SU-DHL-6 (cell line): ENCODE data around the gene EXOC7.

ENCODE experiments used
- H2AFZ ChIP-seq: fragments of 200-600 bp; sonication (generic); 2 replicates; pipeline ENCODE4 v1.6.1; 2014; ENCODE audit warnings: low read depth, mild to moderate bottlenecking, moderate library complexity, mixed read lengths, antibody characterized with exemption, low read length; ENCODE audit not compliant: severe bottlenecking
- H3F3A ChIP-seq: fragments of 200-600 bp; shearing (Covaris generic); 2 replicates; pipeline ENCODE4 v1.6.0; 2016; ENCODE audit warnings: antibody characterized with exemption, mild to moderate bottlenecking; ENCODE audit not compliant: insufficient read depth
- H3K27ac ChIP-seq: fragments of 200-600 bp; sonication (generic); 2 replicates; pipeline ENCODE4 v1.5.1; 2016; ENCODE audit warnings: low read depth, mild to moderate bottlenecking, low read length, moderate library complexity, mixed read lengths
- H3K27me3 ChIP-seq: fragments of 200-600 bp; sonication (generic), shearing (Covaris generic); 2 replicates; pipeline ENCODE4 v1.6.0; 2014; ENCODE audit warnings: mild to moderate bottlenecking, low read length
- H3K36me3 ChIP-seq: fragments of 200-600 bp; sonication (generic); 2 replicates; pipeline ENCODE4 v1.6.1; 2014; ENCODE audit warnings: mild to moderate bottlenecking, low read length, mixed read lengths
- H3K4me2 ChIP-seq: fragments of 300-600, 200-600 bp; shearing (Covaris generic), sonication (generic); 2 replicates; pipeline ENCODE4 v1.6.0; 2014; ENCODE audit warnings: low read length, low read depth, mild to moderate bottlenecking; ENCODE audit not compliant: poor library complexity, severe bottlenecking
- H3K4me3 ChIP-seq: fragments of 200-600 bp; sonication (generic); 2 replicates; pipeline ENCODE4 v1.5.1; 2014; ENCODE audit warnings: antibody characterized with exemption, low read length, mild to moderate bottlenecking, mixed read lengths; ENCODE audit not compliant: insufficient read depth, poor library complexity, severe bottlenecking
- H3K79me2 ChIP-seq: fragments of 200-600 bp; sonication (generic); 2 replicates; pipeline ENCODE4 v1.6.1; 2014; ENCODE audit warnings: mild to moderate bottlenecking, low read length, moderate library complexity; ENCODE audit not compliant: insufficient read depth
- H3K9ac ChIP-seq: fragments of 200-600 bp; sonication (generic); 2 replicates; pipeline ENCODE4 v1.7.0; 2014; ENCODE audit warnings: mild to moderate bottlenecking, low read length
- H3K9me2 ChIP-seq: fragments of 200-600 bp; sonication (generic); replicated peaks from 2 replicates; pipeline ENCODE4 v1.6.1; 2014; ENCODE audit warnings: low read length; ENCODE audit not compliant: insufficient read depth
- H3K9me3 ChIP-seq: fragments of 200-600 bp; sonication (generic); 2 replicates; pipeline ENCODE4 v1.6.1; 2014; ENCODE audit warnings: low read length, mixed read lengths; ENCODE audit not compliant: insufficient read depth
- H4K20me1 ChIP-seq: fragments of 200-600 bp; sonication (generic); 2 replicates; pipeline ENCODE4 v1.6.1; 2014; ENCODE audit warnings: low read depth, mild to moderate bottlenecking, antibody characterized with exemption, low read length, moderate library complexity, mixed read lengths
- EZH2phosphoT487 ChIP-seq: fragments of 200-600 bp; sonication (generic), shearing (Covaris generic); conservative IDR thresholded peaks from 2 replicates; pipeline ENCODE4 v1.6.1; 2018; ENCODE audit warnings: mild to moderate bottlenecking, antibody characterized with exemption, low read length, moderate library complexity, mixed read lengths
- TF ChIP-seq, protein P1 (sequence below): fragments of 200-600 bp; sonication (generic); IDR thresholded peaks from one replicate; pipeline ENCODE4 v1.5.1; 2017; ENCODE audit warnings: antibody characterized with exemption, mild to moderate bottlenecking, low read length, moderate library complexity; ENCODE audit not compliant: insufficient read depth, poor library complexity, severe bottlenecking

Gene EXOC7, protein sequence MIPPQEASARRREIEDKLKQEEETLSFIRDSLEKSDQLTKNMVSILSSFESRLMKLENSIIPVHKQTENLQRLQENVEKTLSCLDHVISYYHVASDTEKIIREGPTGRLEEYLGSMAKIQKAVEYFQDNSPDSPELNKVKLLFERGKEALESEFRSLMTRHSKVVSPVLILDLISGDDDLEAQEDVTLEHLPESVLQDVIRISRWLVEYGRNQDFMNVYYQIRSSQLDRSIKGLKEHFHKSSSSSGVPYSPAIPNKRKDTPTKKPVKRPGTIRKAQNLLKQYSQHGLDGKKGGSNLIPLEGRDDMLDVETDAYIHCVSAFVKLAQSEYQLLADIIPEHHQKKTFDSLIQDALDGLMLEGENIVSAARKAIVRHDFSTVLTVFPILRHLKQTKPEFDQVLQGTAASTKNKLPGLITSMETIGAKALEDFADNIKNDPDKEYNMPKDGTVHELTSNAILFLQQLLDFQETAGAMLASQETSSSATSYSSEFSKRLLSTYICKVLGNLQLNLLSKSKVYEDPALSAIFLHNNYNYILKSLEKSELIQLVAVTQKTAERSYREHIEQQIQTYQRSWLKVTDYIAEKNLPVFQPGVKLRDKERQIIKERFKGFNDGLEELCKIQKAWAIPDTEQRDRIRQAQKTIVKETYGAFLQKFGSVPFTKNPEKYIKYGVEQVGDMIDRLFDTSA

GRCh38 chr17:76103274-76104139, at the start of gene EXOC7:
EXOC7 (minus strand) TSS chr17:76103787; CDS start chr17:76103692, 95 bp downstream.
- Histone ChIP-seq H3F3A (peaks cover 10% of the 10 kb centered on the region), H3K79me2 (peaks cover 11% of the 10 kb centered on the region), H3K27me3 (no peaks in the 10 kb centered on the region), H2AFZ (peak within 1 kb of the TSS; percentile 60), H4K20me1 (no peaks in the 10 kb centered on the region), H3K9me3 (no peaks in the 10 kb centered on the region), H3K27ac (peak within 1 kb of the TSS; percentile 30; the same call in 1 of the 2 replicates), H3K9me2 (no peaks in the 10 kb centered on the region), H3K36me3 (0 out of 2 replicates have a peak, but pooled peaks cover 4% of the 10 kb centered on the region), H3K9ac (peak within 1 kb of the TSS; percentile 72), H3K4me3 (peak within 1 kb of the TSS; percentile 67), H3K4me2 (peak within 1 kb of the TSS; percentile 64)
- TF ChIP-seq, protein P1, sequence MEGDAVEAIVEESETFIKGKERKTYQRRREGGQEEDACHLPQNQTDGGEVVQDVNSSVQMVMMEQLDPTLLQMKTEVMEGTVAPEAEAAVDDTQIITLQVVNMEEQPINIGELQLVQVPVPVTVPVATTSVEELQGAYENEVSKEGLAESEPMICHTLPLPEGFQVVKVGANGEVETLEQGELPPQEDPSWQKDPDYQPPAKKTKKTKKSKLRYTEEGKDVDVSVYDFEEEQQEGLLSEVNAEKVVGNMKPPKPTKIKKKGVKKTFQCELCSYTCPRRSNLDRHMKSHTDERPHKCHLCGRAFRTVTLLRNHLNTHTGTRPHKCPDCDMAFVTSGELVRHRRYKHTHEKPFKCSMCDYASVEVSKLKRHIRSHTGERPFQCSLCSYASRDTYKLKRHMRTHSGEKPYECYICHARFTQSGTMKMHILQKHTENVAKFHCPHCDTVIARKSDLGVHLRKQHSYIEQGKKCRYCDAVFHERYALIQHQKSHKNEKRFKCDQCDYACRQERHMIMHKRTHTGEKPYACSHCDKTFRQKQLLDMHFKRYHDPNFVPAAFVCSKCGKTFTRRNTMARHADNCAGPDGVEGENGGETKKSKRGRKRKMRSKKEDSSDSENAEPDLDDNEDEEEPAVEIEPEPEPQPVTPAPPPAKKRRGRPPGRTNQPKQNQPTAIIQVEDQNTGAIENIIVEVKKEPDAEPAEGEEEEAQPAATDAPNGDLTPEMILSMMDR = no peak
- TF ChIP-seq EZH2phosphoT487 = no peak

DNA sequence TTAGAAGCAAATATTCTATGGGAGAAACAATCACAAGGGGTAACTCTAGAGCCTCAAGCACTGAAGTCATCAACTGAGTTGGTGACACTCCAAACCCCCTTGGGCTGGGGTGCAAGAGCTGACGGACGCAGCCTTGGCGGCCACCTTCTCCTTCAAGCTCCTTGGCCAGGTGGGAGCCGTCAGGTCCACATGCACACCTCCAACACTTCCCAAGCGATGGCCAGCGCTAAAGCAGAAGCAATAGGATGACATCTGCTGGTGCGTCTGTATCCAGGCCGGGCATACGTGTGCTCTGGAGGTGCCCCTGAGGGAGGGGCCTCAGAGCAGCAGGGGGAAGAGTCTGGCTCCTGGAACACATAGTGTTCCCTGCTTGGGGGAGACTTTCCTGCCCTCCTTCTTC, 49.6 kb upstream of the EXOC7 start:
- no peak overlapping the region for H3K4me2 ChIP-seq
- no peaks in the 10 kb centered on the region for H3K36me3 ChIP-seq
- no peak overlapping the region for H3K9ac ChIP-seq
- no peaks in the 10 kb centered on the region for H3F3A ChIP-seq
- no peaks in the 10 kb centered on the region for H3K27me3 ChIP-seq
- H3K79me2 ChIP-seq = no peaks in the 10 kb centered on the region
- H3K27ac ChIP-seq = no peak overlapping the region
- no peak overlapping the region for H2AFZ ChIP-seq
- H4K20me1 ChIP-seq = no peaks in the 10 kb centered on the region
- no peak overlapping the region for H3K4me3 ChIP-seq
- no peak for TF ChIP-seq EZH2phosphoT487
- TF ChIP-seq, protein P1 = no peak
- no peaks in the 10 kb centered on the region for H3K9me2 ChIP-seq
- no peaks in the 10 kb centered on the region for H3K9me3 ChIP-seq

GRCh38 chr17:76152591-76152990, 49.0 kb upstream of the EXOC7 start:
- Histone ChIP-seq H3K9me3 (no peaks in the 10 kb centered on the region), H3F3A (no peaks in the 10 kb centered on the region), H3K4me2 (no peak overlapping the region), H3K36me3 (no peaks in the 10 kb centered on the region), H4K20me1 (no peaks in the 10 kb centered on the region), H3K9me2 (no peaks in the 10 kb centered on the region), H3K79me2 (no peaks in the 10 kb centered on the region), H3K4me3 (no peak overlapping the region), H3K27me3 (no peaks in the 10 kb centered on the region), H3K27ac (no peak overlapping the region), H2AFZ (no peak overlapping the region), H3K9ac (no peak overlapping the region)
- TF ChIP-seq, protein P1 = no peak
- no peak for TF ChIP-seq EZH2phosphoT487
